HepG2 (cell line): Measurements from ENCODE around the gene KLF6. TPM values are rescaled to one million over a fixed set of nuclear protein-coding genes. Genes with fewer than 3 reads are reported as not detected.

Experiments
- HNF4A ChIP-seq: sonication (generic); formaldehyde crosslinking; IDR thresholded peaks from 2 replicates; pipeline ENCODE4 v1.4.0; 2020; ENCODE audit warnings: missing genetic modification reagents
- KLF13 ChIP-seq: sonication (generic); formaldehyde crosslinking; IDR thresholded peaks from 2 replicates; pipeline ENCODE4 v1.4.0; 2020; ENCODE audit warnings: mild to moderate bottlenecking, missing genetic modification reagents
- PRMT3 ChIP-seq: sonication (generic); formaldehyde crosslinking; IDR thresholded peaks from 2 replicates; pipeline ENCODE4 v1.8.1; 2022; ENCODE audit warnings: low read depth, mild to moderate bottlenecking, moderate library complexity, missing genetic modification reagents, borderline replicate concordance
- RFXANK ChIP-seq: IDR thresholded peaks from 2 replicates; pipeline ENCODE4 v1.6.1; 2016
- RORA ChIP-seq: sonication (generic); formaldehyde crosslinking; IDR thresholded peaks from 2 replicates; pipeline ENCODE4 v1.5.0; 2020; ENCODE audit warnings: mild to moderate bottlenecking, missing genetic modification reagents, moderate library complexity
- SNAI1 ChIP-seq: sonication (generic); formaldehyde crosslinking; IDR thresholded peaks from 2 replicates; pipeline ENCODE4 v1.5.0; 2020; ENCODE audit warnings: mild to moderate bottlenecking, missing genetic modification reagents, borderline replicate concordance
- SOX6 ChIP-seq, 2 experiments: fragments of 450-650 bp in 1 of 2; sonication (generic) in 1 of 2; formaldehyde crosslinking in 1 of 2; IDR thresholded peaks; 2 replicates each; pipeline versions ENCODE4 v1.4.0 to v1.6.1; 2017 to 2020; ENCODE audit warnings: antibody characterized with exemption in 1 of 2, mild to moderate bottlenecking in 1 of 2, missing genetic modification reagents in 1 of 2
- SRSF1 ChIP-seq: fragments of 200-400 bp; formaldehyde crosslinking; optimal IDR thresholded peaks from 2 replicates; pipeline ENCODE3; 2017; ENCODE audit warnings: mild to moderate bottlenecking, low read depth, low read length, moderate library complexity
- STAT5B ChIP-seq: sonication (generic); formaldehyde crosslinking; IDR thresholded peaks from 2 replicates; pipeline ENCODE4 v1.4.0; 2020; ENCODE audit warnings: missing genetic modification reagents
- TCF12 ChIP-seq, 2 experiments: fragments of 450-650 bp in 1 of 2; sonication (generic) in 1 of 2; formaldehyde crosslinking in 1 of 2; IDR thresholded peaks; 2 replicates each; pipeline versions ENCODE4 v1.6.1 to v1.8.0; 2017 to 2022; ENCODE audit warnings: antibody characterized with exemption in 1 of 2, mild to moderate bottlenecking in 1 of 2, missing genetic modification reagents in 1 of 2, moderate library complexity in 1 of 2
- ZNF274 ChIP-seq: sonication (generic); formaldehyde crosslinking; IDR thresholded peaks from 2 replicates; pipeline ENCODE4 v1.5.1; 2020; ENCODE audit warnings: mild to moderate bottlenecking, missing genetic modification reagents
- ZNF30 ChIP-seq: sonication (generic); formaldehyde crosslinking; IDR thresholded peaks from 2 replicates; pipeline ENCODE4 v1.5.0; 2020; ENCODE audit warnings: mild to moderate bottlenecking, missing genetic modification reagents
- ZNF672 ChIP-seq: sonication (generic); formaldehyde crosslinking; IDR thresholded peaks from 2 replicates; pipeline ENCODE4 v1.8.1; 2022; ENCODE audit warnings: missing genetic modification reagents
- ZNF749 ChIP-seq: sonication (generic); formaldehyde crosslinking; IDR thresholded peaks from 2 replicates; pipeline ENCODE4 v1.8.0; 2022; ENCODE audit warnings: mild to moderate bottlenecking, missing genetic modification reagents, moderate library complexity, borderline replicate concordance
- polyA plus RNA-seq, 8 experiments: library from polyadenylated mRNA; depleted of rRNA in 3 of 8; stranded (reverse) in 7 of 8; unstranded in 1 of 8; fragments of >200 nt; fragmentation: Illumina TruSeq in 4 of 8; extraction: Trizol in 4 of 8; gene quantifications; 2 replicates each; pipeline versions ENCODE4 v1.2.1 to v1.2.3, GENCODE V29; 2011 to 2016; ENCODE audit warnings: low read depth in 4 of 8, missing spikeins in 1 of 8, mixed read lengths in 1 of 8; ENCODE audit not compliant: insufficient read depth in 1 of 8
- total RNA-seq, 5 experiments: library from RNA; depleted of rRNA; stranded (reverse); fragments of >200 nt; fragmentation: Illumina TruSeq; extraction: Trizol; gene quantifications; 2 replicates each; pipeline ENCODE4 v1.2.3, GENCODE V29; 2016; ENCODE audit warnings: low read depth in 1 of 5
- TF ChIP-seq, protein P1 (sequence below): sonication (generic); formaldehyde crosslinking; IDR thresholded peaks from 2 replicates; pipeline ENCODE4 v1.4.0; 2020; ENCODE audit warnings: missing genetic modification reagents, borderline replicate concordance
- TF ChIP-seq, protein P2 (sequence below): sonication (generic); formaldehyde crosslinking; IDR thresholded peaks from 2 replicates; pipeline ENCODE4 v1.8.1; 2022; ENCODE audit warnings: low read depth, mild to moderate bottlenecking, missing genetic modification reagents
- TF ChIP-seq, protein P3 (sequence below): sonication (generic); formaldehyde crosslinking; IDR thresholded peaks from 2 replicates; pipeline ENCODE4 v1.9.0; 2021; ENCODE audit warnings: mild to moderate bottlenecking, missing genetic modification reagents

Gene KLF6
- total and polyA plus RNA-seq, 2 of the 13 experiments (the other 11 are each of a cell fraction or from before 2014, with no cell fraction given): 27.0 to 71.9 TPM

DNA sequence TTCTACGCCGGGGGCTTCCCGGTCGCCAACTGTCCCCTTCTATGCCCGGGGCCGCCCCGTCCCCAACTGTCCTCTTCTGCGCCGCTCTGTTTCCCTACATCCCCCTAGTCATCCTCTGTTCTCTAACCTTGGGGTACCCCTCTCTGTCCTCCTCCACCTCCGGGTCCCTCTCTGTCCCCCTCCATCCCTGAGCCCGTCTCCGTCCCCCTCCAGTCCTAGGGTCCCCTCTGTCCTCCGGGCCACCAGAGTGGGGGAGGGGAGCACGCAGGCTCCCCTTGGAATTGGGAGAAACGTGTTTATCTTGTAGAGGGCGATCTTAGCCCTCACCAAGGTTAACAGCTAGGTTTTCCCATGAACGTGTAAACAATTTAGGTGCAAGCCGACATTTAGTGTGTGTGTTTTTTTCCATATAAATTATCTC is 852 bp upstream of the KLF6 start (continued):
- TF ChIP-seq, protein P1, sequence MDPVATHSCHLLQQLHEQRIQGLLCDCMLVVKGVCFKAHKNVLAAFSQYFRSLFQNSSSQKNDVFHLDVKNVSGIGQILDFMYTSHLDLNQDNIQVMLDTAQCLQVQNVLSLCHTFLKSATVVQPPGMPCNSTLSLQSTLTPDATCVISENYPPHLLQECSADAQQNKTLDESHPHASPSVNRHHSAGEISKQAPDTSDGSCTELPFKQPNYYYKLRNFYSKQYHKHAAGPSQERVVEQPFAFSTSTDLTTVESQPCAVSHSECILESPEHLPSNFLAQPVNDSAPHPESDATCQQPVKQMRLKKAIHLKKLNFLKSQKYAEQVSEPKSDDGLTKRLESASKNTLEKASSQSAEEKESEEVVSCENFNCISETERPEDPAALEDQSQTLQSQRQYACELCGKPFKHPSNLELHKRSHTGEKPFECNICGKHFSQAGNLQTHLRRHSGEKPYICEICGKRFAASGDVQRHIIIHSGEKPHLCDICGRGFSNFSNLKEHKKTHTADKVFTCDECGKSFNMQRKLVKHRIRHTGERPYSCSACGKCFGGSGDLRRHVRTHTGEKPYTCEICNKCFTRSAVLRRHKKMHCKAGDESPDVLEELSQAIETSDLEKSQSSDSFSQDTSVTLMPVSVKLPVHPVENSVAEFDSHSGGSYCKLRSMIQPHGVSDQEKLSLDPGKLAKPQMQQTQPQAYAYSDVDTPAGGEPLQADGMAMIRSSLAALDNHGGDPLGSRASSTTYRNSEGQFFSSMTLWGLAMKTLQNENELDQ (CRISPR knock-in tag): no peak
- TF ChIP-seq PRMT3 (CRISPR knock-in tag): no peak
- TF ChIP-seq ZNF274 (CRISPR knock-in tag): no peak
- TF ChIP-seq STAT5B (CRISPR knock-in tag): no peak
- TF ChIP-seq SRSF1: peak; percentile 33
- 0 out of 2 replicates have a peak, but pooled peaks have one; percentile 63 for TF ChIP-seq SNAI1 (CRISPR knock-in tag)
- no peak for TF ChIP-seq HNF4A (CRISPR knock-in tag)
- no peak for TF ChIP-seq ZNF672 (CRISPR knock-in tag)
- TF ChIP-seq, protein P2, sequence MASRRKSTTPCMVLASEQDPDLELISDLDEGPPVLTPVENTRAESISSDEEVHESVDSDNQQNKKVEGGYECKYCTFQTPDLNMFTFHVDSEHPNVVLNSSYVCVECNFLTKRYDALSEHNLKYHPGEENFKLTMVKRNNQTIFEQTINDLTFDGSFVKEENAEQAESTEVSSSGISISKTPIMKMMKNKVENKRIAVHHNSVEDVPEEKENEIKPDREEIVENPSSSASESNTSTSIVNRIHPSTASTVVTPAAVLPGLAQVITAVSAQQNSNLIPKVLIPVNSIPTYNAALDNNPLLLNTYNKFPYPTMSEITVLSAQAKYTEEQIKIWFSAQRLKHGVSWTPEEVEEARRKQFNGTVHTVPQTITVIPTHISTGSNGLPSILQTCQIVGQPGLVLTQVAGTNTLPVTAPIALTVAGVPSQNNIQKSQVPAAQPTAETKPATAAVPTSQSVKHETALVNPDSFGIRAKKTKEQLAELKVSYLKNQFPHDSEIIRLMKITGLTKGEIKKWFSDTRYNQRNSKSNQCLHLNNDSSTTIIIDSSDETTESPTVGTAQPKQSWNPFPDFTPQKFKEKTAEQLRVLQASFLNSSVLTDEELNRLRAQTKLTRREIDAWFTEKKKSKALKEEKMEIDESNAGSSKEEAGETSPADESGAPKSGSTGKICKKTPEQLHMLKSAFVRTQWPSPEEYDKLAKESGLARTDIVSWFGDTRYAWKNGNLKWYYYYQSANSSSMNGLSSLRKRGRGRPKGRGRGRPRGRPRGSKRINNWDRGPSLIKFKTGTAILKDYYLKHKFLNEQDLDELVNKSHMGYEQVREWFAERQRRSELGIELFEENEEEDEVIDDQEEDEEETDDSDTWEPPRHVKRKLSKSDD (CRISPR knock-in tag): no peak
- no peak for TF ChIP-seq ZNF30 (CRISPR knock-in tag)
- TF ChIP-seq TCF12 (IDR thresholded peaks at IDR 0.05): no peak
- no peak for TF ChIP-seq TCF12 (CRISPR knock-in tag; IDR thresholded peaks at IDR 0.05)
- no peak for TF ChIP-seq KLF13 (CRISPR knock-in tag)
- TF ChIP-seq RORA (CRISPR knock-in tag): no peak; the same call in 1 of the 2 replicates
- no peak for TF ChIP-seq SOX6 (IDR thresholded peaks at IDR 0.05)
- TF ChIP-seq SOX6 (CRISPR knock-in tag; IDR thresholded peaks at IDR 0.05): peak; percentile 0; the same call in 1 of the 2 replicates
- no peak for TF ChIP-seq RFXANK (CRISPR knock-in tag)
- peak; percentile 48; the same call in 1 of the 2 replicates for TF ChIP-seq ZNF749 (CRISPR knock-in tag)
- TF ChIP-seq, protein P3, sequence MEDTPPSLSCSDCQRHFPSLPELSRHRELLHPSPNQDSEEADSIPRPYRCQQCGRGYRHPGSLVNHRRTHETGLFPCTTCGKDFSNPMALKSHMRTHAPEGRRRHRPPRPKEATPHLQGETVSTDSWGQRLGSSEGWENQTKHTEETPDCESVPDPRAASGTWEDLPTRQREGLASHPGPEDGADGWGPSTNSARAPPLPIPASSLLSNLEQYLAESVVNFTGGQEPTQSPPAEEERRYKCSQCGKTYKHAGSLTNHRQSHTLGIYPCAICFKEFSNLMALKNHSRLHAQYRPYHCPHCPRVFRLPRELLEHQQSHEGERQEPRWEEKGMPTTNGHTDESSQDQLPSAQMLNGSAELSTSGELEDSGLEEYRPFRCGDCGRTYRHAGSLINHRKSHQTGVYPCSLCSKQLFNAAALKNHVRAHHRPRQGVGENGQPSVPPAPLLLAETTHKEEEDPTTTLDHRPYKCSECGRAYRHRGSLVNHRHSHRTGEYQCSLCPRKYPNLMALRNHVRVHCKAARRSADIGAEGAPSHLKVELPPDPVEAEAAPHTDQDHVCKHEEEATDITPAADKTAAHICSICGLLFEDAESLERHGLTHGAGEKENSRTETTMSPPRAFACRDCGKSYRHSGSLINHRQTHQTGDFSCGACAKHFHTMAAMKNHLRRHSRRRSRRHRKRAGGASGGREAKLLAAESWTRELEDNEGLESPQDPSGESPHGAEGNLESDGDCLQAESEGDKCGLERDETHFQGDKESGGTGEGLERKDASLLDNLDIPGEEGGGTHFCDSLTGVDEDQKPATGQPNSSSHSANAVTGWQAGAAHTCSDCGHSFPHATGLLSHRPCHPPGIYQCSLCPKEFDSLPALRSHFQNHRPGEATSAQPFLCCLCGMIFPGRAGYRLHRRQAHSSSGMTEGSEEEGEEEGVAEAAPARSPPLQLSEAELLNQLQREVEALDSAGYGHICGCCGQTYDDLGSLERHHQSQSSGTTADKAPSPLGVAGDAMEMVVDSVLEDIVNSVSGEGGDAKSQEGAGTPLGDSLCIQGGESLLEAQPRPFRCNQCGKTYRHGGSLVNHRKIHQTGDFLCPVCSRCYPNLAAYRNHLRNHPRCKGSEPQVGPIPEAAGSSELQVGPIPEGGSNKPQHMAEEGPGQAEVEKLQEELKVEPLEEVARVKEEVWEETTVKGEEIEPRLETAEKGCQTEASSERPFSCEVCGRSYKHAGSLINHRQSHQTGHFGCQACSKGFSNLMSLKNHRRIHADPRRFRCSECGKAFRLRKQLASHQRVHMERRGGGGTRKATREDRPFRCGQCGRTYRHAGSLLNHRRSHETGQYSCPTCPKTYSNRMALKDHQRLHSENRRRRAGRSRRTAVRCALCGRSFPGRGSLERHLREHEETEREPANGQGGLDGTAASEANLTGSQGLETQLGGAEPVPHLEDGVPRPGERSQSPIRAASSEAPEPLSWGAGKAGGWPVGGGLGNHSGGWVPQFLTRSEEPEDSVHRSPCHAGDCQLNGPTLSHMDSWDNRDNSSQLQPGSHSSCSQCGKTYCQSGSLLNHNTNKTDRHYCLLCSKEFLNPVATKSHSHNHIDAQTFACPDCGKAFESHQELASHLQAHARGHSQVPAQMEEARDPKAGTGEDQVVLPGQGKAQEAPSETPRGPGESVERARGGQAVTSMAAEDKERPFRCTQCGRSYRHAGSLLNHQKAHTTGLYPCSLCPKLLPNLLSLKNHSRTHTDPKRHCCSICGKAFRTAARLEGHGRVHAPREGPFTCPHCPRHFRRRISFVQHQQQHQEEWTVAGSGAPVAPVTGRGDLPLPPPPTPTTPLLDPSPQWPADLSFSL (CRISPR knock-in tag): no peak
